Spleen (tissue), 11 donors: ENCODE data around the gene CNIH1. TPM values are rescaled to one million over a fixed set of nuclear protein-coding genes. Genes with fewer than 3 reads are reported as not detected.
"Not testable (repeated sequence)": the region's sequence is repeated elsewhere in the genome, so short reads cannot be mapped to it uniquely, and the experiment has no call there.

Experiments
- DNase-seq: peaks from one replicate; pipeline ENCODE4 v3.0.0-alpha.2; 2020
- H3K27ac ChIP-seq, 8 donors: fragments of 200-600 bp; sonication (generic) in 7 of 8; 1 replicate in 4 of 8; 2 replicates in 4 of 8; pipeline versions ENCODE4 v1.5.0 to v1.8.0; 2016 to 2021; ENCODE audit warnings: inconsistent platforms in 4 of 8, mild to moderate bottlenecking in 4 of 8, moderate library complexity in 1 of 8
- H3K27me3 ChIP-seq, 7 donors: fragments of 200-600 bp; sonication (generic) in 6 of 7; replicated peaks in 1 of 7; 1 replicate in 4 of 7; 2 replicates in 3 of 7; pipeline versions ENCODE4 v1.5.0 to v1.8.0; 2016 to 2021; ENCODE audit warnings: inconsistent platforms in 3 of 7, mild to moderate bottlenecking in 1 of 7
- H3K36me3 ChIP-seq, 6 donors: fragments of 200-600 bp; sonication (generic) in 5 of 6; 1 replicate in 4 of 6; 2 replicates in 2 of 6; pipeline versions ENCODE4 v1.5.0 to v1.8.0; 2016 to 2021; ENCODE audit warnings: inconsistent platforms in 2 of 6
- H3K4me1 ChIP-seq, 6 donors: fragments of 200-600 bp; sonication (generic) in 5 of 6; 1 replicate in 3 of 6; 2 replicates in 3 of 6; pipeline versions ENCODE4 v1.5.0 to v1.8.0; 2016 to 2021; ENCODE audit warnings: inconsistent platforms in 3 of 6
- H3K4me3 ChIP-seq, 8 donors: fragments of 200-600 bp; sonication (generic) in 7 of 8; 1 replicate in 4 of 8; 2 replicates in 4 of 8; pipeline versions ENCODE4 v1.5.0 to v1.8.0; 2016 to 2021; ENCODE audit warnings: inconsistent platforms in 4 of 8, mild to moderate bottlenecking in 4 of 8, moderate library complexity in 2 of 8
- H3K9me3 ChIP-seq, 8 donors: fragments of 200-600 bp; sonication (generic) in 7 of 8; 1 replicate in 4 of 8; 2 replicates in 4 of 8; pipeline versions ENCODE4 v1.5.0 to v1.8.0; 2016 to 2021; ENCODE audit warnings: inconsistent platforms in 4 of 8
- POLR2A ChIP-seq, 3 donors: fragments of 450-650 bp; IDR thresholded peaks; one replicate each; pipeline ENCODE4 v1.5.1; 2017; ENCODE audit warnings: antibody characterized with exemption in 3 of 3, mild to moderate bottlenecking in 1 of 3
- POLR2AphosphoS5 ChIP-seq, 3 donors: sonication (generic); formaldehyde crosslinking; IDR thresholded peaks; one replicate each; pipeline ENCODE4 v1.5.1; 2017; ENCODE audit warnings: antibody characterized with exemption in 3 of 3
- WGBS, 5 donors: extraction: QIAGEN DNeasy Blood & Tissue Kit in 3 of 5; methylation state at CpG; one replicate each; pipeline versions ENCODE4 v1.1.5 to v1.1.7; 2013 to 2018; 5-methylcytosine and 5-hydroxymethylcytosine counted together
- intact Hi-C: fragments of 100-400 bp; cut with DNase I; formaldehyde crosslinking; loops from one replicate; pipeline ENCODE4 v1.15.0; 2023; ENCODE audit warnings: low total_unique reads
- polyA plus RNA-seq, 3 donors: library from polyadenylated mRNA; stranded (reverse); fragments of 200-250 nt; gene quantifications; one replicate each; pipeline ENCODE4 v1.2.1, GENCODE V29; 2013
- total RNA-seq, 7 donors: library from RNA; depleted of rRNA in 3 of 7; stranded (reverse); fragments of >200 nt in 3 of 7; fragmentation: NEBNext Ultra II Directional in 4 of 7; extraction: Animal tissue kit (Norgen Biotek cat#: 25700) in 4 of 7; gene quantifications; one replicate each; pipeline versions ENCODE4 v1.1.0 to v1.2.1, GENCODE V29; 2016 to 2021
- TF ChIP-seq, protein P1 (sequence below), 11 experiments: fragments of 200-600 bp in 7 of 11; fragments of 450-650 bp in 4 of 11; sonication (generic) in 4 of 11; IDR thresholded peaks in 8 of 11; conservative IDR thresholded peaks in 3 of 11; 1 replicate in 7 of 11; 2 replicates in 4 of 11; pipeline versions ENCODE4 v1.4.0 to v1.8.0; 2016 to 2021; ENCODE audit warnings: antibody characterized with exemption in 11 of 11, inconsistent platforms in 4 of 11, mild to moderate bottlenecking in 1 of 11
- donor health status: healthy with polysubstance abuse.
- donor health status: DM: no; HTN: no; CAD: no; lungs with moderate emphysema.
- donor health status: DM: no; HTN: no; CAD: no.
- donor health status: Bipolar disorder and iron deficiency.
- donor health status: healthy.
- donor health status: DM: no; HTN: no; CAD: no.
- donor health status: DM: yes; HTN: yes; CAD: no.

Gene CNIH1
- total and polyA plus RNA-seq, 10 donors, result 35.0 to 105 (median 47.0) TPM

DNA sequence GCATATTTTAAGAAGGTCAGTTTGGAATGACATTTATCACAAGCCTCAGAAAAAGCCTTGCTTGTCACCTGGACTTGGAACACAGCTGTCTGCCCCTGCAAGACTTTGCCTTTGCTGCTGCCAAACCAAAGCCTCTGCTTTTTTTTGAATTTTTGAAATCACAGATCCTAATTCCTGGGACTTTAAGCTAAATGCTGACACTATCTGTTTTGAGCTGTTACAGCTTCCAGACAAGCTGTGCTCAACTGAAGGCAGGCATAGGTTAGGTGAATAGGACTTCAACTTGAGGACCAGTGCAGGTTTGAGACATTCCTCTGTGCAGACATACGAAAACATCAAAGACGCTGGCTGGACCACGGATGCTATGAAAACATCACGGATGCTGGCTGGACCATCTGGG is 55.6 kb downstream of the CNIH1 start:
- intact Hi-C loops, result no loop called here
- DNase-seq, result no peak
- WGBS, 5 donors, result 89 to 96% (median 92%) methylated on average over 4 of the region's 4 CpGs

DNA sequence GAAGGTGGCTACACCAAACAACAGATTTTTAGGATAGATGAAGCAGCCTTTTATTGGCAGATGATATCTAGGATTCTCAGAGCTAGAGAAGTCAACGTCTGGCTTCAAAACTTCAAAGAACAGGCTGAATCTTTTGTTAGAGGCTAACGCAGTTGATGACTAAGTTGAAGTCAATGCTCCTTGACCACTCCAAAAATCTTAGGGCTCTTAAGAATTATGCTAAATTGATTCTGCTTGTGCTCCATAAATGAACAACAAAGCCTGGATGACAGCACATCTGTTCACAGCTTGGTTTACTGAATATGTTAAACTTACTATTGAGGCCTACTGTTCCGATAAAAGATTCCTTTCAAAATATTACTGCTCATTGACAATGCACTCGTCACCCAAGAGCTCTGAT is 57.3 kb downstream of the CNIH1 start:
- 91 to 97% (median 94%) methylated on average over 4 of the region's 4 CpGs for WGBS, 5 donors

More for the DNA sequence above, 55.6 kb downstream of the CNIH1 start:
- H3K27me3 ChIP-seq, result no peaks in the 10 kb centered on the region
- no peaks in the 10 kb centered on the region for H3K4me1 ChIP-seq
- no peaks in the 10 kb centered on the region for H3K36me3 ChIP-seq
- no peaks in the 10 kb centered on the region for H3K9me3 ChIP-seq
- H3K27ac ChIP-seq, result no peak overlapping the region
- TF ChIP-seq POLR2AphosphoS5 (IDR thresholded peaks at IDR 0.05) (no peak), POLR2A (IDR thresholded peaks at IDR 0.05) (no peak)
- TF ChIP-seq, protein P1, sequence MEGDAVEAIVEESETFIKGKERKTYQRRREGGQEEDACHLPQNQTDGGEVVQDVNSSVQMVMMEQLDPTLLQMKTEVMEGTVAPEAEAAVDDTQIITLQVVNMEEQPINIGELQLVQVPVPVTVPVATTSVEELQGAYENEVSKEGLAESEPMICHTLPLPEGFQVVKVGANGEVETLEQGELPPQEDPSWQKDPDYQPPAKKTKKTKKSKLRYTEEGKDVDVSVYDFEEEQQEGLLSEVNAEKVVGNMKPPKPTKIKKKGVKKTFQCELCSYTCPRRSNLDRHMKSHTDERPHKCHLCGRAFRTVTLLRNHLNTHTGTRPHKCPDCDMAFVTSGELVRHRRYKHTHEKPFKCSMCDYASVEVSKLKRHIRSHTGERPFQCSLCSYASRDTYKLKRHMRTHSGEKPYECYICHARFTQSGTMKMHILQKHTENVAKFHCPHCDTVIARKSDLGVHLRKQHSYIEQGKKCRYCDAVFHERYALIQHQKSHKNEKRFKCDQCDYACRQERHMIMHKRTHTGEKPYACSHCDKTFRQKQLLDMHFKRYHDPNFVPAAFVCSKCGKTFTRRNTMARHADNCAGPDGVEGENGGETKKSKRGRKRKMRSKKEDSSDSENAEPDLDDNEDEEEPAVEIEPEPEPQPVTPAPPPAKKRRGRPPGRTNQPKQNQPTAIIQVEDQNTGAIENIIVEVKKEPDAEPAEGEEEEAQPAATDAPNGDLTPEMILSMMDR (IDR thresholded peaks at IDR 0.05 in 8 of 11, conservative IDR thresholded peaks at IDR 0.05 in 3 of 11), result no peak
- H3K4me3 ChIP-seq, result no peak overlapping the region

DNA sequence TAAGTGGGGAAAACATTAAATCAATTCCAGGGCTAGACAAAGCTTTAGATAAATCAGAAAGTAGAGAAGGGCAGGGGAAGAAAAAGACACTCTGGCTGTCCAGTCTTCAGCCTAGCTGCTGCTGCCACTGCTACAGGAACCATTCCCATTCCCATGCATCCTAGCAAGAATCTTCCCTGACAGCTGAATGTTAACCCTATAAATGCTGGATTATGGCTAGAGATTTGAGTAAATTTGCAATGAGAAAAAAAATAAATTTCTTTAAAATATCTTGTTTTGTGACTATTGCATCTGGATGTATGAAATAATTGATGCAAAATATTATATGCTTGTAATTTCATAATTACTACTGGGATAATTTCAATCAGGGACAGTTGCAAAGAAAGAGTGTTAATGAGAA is 59.4 kb downstream of the CNIH1 start:
- H3K9me3 ChIP-seq, result no peaks in the 10 kb centered on the region
- DNase-seq, result no peak
- TF ChIP-seq, protein P1 (IDR thresholded peaks at IDR 0.05 in 8 of 11, conservative IDR thresholded peaks at IDR 0.05 in 3 of 11), result no peak
- no peak for TF ChIP-seq POLR2A (IDR thresholded peaks at IDR 0.05)
- no peak for TF ChIP-seq POLR2AphosphoS5 (IDR thresholded peaks at IDR 0.05)
- H3K27me3 ChIP-seq, result peaks cover 0 to 15% (median 0%) of the 10 kb centered on the region in 7 donors
- H3K4me1 ChIP-seq, result no peaks in the 10 kb centered on the region
- no peak overlapping the region for H3K4me3 ChIP-seq
- intact Hi-C loops, result no loop called here
- no peaks in the 10 kb centered on the region for H3K36me3 ChIP-seq
- H3K27ac ChIP-seq, result no peak overlapping the region

More for the DNA sequence above, 57.3 kb downstream of the CNIH1 start:
- intact Hi-C loops, result no loop called here
- DNase-seq, result no peak
- TF ChIP-seq, protein P1 (IDR thresholded peaks at IDR 0.05 in 8 of 11, conservative IDR thresholded peaks at IDR 0.05 in 3 of 11), result no peak
- TF ChIP-seq POLR2AphosphoS5 (IDR thresholded peaks at IDR 0.05), result no peak
- no peak for TF ChIP-seq POLR2A (IDR thresholded peaks at IDR 0.05)
- Histone ChIP-seq H3K27ac (no peak overlapping the region), H3K4me1 (no peaks in the 10 kb centered on the region), H3K9me3 (no peaks in the 10 kb centered on the region), H3K4me3 (no peak overlapping the region), H3K27me3 (no peaks in the 10 kb centered on the region), H3K36me3 (no peaks in the 10 kb centered on the region)

DNA sequence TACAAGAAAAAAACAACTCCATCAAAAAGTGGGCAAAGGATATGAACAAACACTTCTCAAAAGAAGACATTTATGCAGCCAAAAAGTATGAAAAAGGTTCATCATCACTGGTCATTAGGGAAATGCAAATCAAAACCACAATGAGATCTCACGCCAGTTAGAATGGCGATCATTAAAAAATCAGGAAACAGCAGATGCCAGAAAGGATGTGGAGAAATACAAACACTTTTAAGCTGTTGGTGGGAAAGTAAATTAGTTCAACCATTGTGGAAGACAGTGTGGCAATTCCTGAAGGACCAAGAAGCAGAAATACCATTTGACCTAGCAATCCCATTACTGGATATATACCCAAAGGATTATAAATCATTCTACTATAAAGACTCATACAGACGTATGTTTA is 60.6 kb downstream of the CNIH1 start:
- intact Hi-C loops, H3K9me3 ChIP-seq, H3K27ac ChIP-seq, DNase-seq, H3K36me3 ChIP-seq, H3K4me3 ChIP-seq, H3K4me1 ChIP-seq: not testable (repeated sequence)
- 19 to 30% (median 22%) methylated on average over 3 of the region's 3 CpGs for WGBS, 5 donors
- H3K27me3 ChIP-seq, result peaks cover 0 to 19% (median 0%) of the 10 kb centered on the region in 7 donors

DNA sequence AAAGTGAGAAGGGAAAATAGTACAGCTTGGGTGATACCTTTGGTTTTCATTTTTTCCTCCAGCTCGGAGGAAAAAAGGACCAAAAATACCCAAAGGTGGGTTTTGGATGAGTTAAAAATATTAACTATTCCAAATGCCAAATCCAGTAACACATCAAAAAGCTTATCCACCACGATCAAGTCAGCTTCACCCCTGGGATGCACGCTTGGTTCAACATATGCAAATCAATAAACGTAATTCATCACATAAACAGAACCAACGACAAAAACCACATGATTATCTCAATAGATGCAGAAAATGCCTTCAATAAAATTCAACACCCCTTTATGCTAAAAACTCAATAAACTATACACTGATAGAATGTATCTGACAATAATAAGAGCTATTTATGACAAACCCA is 62.3 kb downstream of the CNIH1 start:
- H3K4me1 ChIP-seq, intact Hi-C loops: not testable (repeated sequence)
- 62 to 75% (median 68%) methylated on average over 5 of the region's 5 CpGs for WGBS, 5 donors

More for the DNA sequence above, 62.3 kb downstream of the CNIH1 start:
- peaks cover 0 to 19% (median 0%) of the 10 kb centered on the region in 7 donors for H3K27me3 ChIP-seq
- H3K9me3 ChIP-seq, H3K36me3 ChIP-seq, DNase-seq, H3K27ac ChIP-seq, H3K4me3 ChIP-seq: not testable (repeated sequence)
